ENCODE results near the gene SLC25A43. TPM values are rescaled to one million over a fixed set of nuclear protein-coding genes. Genes with fewer than 3 reads are reported as not detected.

The SLC25A43 gene
- total RNA-seq, 1 experiment from 2014 or later = 4.5 TPM

DNA sequence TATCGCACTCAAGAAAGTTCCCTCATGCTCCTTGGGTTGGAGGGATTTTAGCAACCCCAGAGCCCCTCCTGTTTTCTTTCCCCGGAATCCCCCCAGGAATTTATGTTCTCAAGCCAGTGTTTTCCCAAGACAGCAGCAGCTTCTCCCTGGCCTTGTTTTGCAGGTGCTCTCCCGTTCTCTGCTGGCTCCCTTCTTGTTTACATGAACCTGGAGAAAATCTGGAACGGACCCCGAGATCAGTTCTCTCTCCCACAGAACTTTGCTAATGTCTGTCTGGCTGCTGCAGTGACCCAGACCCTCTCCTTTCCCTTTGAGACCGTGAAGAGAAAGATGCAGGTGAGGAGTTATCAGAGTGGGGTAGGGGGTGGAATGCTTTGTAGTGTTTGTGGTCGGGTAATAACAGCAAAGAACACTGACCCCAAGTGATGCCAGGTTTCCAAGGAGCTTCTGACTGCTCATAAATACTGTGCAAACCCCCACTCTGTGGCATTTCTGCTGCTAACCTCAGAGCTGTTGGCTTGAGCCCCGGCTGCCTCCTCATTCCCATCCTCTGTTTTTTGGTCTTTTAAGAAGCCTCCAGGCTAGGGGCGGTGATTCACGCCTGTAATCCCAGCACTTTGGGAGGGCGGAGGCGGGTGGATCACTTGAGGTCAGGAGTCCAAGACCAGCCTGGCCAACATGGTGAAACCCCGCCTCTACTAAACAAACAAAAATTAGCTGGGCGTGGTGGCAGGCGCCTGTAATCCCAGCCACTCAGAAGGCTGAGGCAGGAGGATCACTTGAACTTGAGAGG, 11.1 kb downstream of the SLC25A43 start:
- Mint-ChIP-seq H3K4me1 (no peaks in the 10 kb centered on the region), H3K9me3 (no peaks in the 10 kb centered on the region), H3K36me3 (no peaks in the 10 kb centered on the region), H3K4me3 (no peak overlapping the region), H3K27me3 (ENCODE audit: low read depth) (no peaks in the 10 kb centered on the region), H3K27ac (no peak overlapping the region)
- no peak for TF ChIP-seq ZNF423 (CRISPR knock-in tag; IDR thresholded peaks at IDR 0.05)
- TF ChIP-seq, protein P1, sequence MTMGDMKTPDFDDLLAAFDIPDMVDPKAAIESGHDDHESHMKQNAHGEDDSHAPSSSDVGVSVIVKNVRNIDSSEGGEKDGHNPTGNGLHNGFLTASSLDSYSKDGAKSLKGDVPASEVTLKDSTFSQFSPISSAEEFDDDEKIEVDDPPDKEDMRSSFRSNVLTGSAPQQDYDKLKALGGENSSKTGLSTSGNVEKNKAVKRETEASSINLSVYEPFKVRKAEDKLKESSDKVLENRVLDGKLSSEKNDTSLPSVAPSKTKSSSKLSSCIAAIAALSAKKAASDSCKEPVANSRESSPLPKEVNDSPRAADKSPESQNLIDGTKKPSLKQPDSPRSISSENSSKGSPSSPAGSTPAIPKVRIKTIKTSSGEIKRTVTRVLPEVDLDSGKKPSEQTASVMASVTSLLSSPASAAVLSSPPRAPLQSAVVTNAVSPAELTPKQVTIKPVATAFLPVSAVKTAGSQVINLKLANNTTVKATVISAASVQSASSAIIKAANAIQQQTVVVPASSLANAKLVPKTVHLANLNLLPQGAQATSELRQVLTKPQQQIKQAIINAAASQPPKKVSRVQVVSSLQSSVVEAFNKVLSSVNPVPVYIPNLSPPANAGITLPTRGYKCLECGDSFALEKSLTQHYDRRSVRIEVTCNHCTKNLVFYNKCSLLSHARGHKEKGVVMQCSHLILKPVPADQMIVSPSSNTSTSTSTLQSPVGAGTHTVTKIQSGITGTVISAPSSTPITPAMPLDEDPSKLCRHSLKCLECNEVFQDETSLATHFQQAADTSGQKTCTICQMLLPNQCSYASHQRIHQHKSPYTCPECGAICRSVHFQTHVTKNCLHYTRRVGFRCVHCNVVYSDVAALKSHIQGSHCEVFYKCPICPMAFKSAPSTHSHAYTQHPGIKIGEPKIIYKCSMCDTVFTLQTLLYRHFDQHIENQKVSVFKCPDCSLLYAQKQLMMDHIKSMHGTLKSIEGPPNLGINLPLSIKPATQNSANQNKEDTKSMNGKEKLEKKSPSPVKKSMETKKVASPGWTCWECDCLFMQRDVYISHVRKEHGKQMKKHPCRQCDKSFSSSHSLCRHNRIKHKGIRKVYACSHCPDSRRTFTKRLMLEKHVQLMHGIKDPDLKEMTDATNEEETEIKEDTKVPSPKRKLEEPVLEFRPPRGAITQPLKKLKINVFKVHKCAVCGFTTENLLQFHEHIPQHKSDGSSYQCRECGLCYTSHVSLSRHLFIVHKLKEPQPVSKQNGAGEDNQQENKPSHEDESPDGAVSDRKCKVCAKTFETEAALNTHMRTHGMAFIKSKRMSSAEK (CRISPR knock-in tag; IDR thresholded peaks at IDR 0.05; ENCODE audit: borderline replicate concordance) = no peak
- TF ChIP-seq ZNF416 (CRISPR knock-in tag; IDR thresholded peaks at IDR 0.05) = no peak
- no peak for TF ChIP-seq ZNF263 (CRISPR knock-in tag; IDR thresholded peaks at IDR 0.05; ENCODE audit: low read depth)
- TF ChIP-seq ETV6 (CRISPR knock-in tag; IDR thresholded peaks at IDR 0.05) = no peak
- TF ChIP-seq ZNF396 (CRISPR knock-in tag; IDR thresholded peaks at IDR 0.05; ENCODE audit: borderline replicate concordance) = no peak
- TF ChIP-seq TEAD4 (CRISPR knock-in tag; IDR thresholded peaks at IDR 0.05) = no peak
- DNase-seq (ENCODE audit: low spot score) (no peak), ATAC-seq (no peak)
- POLR2A ChIA-PET = no interaction called here
- CTCF ChIA-PET = no interaction called here

DNA sequence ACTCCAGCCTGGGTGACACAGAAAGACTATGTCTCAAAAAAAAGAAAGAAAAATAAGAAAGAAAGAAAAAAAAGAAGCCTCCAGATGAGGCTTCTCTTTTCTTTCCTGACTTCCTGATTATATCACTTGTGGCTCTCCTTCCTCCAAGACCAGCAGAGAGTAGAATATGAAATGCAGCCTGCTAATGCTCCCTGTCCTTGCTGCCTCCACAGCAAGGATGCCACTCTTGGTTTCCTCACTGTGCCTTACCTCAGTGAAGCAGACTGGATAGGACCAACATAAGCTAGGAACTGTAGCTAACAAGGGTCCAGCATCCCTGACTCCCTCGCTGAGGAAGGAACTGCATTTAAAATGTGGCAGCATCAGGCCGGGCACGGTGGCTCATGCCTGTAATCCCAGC, 11.7 kb downstream of the SLC25A43 start:
- no peak for TF ChIP-seq CREB1 (CRISPR knock-in tag; IDR thresholded peaks at IDR 0.05)
- TF ChIP-seq RELA (CRISPR knock-in tag; IDR thresholded peaks at IDR 0.05; ENCODE audit: borderline replicate concordance) = no peak
- TF ChIP-seq, protein P2, sequence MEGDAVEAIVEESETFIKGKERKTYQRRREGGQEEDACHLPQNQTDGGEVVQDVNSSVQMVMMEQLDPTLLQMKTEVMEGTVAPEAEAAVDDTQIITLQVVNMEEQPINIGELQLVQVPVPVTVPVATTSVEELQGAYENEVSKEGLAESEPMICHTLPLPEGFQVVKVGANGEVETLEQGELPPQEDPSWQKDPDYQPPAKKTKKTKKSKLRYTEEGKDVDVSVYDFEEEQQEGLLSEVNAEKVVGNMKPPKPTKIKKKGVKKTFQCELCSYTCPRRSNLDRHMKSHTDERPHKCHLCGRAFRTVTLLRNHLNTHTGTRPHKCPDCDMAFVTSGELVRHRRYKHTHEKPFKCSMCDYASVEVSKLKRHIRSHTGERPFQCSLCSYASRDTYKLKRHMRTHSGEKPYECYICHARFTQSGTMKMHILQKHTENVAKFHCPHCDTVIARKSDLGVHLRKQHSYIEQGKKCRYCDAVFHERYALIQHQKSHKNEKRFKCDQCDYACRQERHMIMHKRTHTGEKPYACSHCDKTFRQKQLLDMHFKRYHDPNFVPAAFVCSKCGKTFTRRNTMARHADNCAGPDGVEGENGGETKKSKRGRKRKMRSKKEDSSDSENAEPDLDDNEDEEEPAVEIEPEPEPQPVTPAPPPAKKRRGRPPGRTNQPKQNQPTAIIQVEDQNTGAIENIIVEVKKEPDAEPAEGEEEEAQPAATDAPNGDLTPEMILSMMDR (IDR thresholded peaks at IDR 0.05) = no peak
- no peak for TF ChIP-seq ZBTB21 (CRISPR knock-in tag; IDR thresholded peaks at IDR 0.05; ENCODE audit: borderline replicate concordance)
- H3K27ac Mint-ChIP-seq = no peak overlapping the region

DNA sequence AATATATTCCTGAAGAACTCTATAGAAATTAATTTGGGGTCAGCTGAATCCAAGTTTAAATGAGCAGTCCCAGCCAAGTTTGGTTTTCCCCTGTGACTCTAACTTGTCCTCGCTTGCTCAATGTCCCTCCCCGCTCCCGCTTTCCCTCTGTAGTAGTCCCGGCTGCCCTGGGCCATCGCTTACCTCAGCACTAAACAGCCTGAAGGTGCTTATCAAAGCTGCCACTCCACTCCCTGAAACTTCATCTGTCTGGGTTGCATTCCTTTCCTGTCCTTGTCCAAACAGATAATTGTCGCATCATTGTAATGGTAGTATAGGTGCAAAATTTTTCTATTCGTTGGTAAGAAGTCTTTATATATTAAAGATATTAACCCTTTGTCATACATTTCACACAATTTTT, 12.8 kb downstream of the SLC25A43 start:
- Mint-ChIP-seq H3K27ac (peak overlapping the region; percentile 84; the same call in 1 of the 2 replicates), H3K36me3 (no peaks in the 10 kb centered on the region), H3K27me3 (ENCODE audit: low read depth) (no peaks in the 10 kb centered on the region), H3K4me1 (no peaks in the 10 kb centered on the region), H3K9me3 (no peaks in the 10 kb centered on the region), H3K4me3 (no peak overlapping the region)
- no peak for ATAC-seq
- DNase-seq (ENCODE audit: low spot score) = no peak
- ChIA-PET CTCF (no interaction called here), POLR2A (no interaction called here)
- TF ChIP-seq CBFB (CRISPR knock-in tag; IDR thresholded peaks at IDR 0.05; ENCODE audit: low read depth) (no peak), ATF1 (CRISPR knock-in tag; IDR thresholded peaks at IDR 0.05) (no peak), MXD4 (CRISPR knock-in tag; IDR thresholded peaks at IDR 0.05; ENCODE audit: borderline replicate concordance) (no peak), EMX1 (CRISPR knock-in tag; IDR thresholded peaks at IDR 0.05) (no peak)
- TF ChIP-seq, protein P3, sequence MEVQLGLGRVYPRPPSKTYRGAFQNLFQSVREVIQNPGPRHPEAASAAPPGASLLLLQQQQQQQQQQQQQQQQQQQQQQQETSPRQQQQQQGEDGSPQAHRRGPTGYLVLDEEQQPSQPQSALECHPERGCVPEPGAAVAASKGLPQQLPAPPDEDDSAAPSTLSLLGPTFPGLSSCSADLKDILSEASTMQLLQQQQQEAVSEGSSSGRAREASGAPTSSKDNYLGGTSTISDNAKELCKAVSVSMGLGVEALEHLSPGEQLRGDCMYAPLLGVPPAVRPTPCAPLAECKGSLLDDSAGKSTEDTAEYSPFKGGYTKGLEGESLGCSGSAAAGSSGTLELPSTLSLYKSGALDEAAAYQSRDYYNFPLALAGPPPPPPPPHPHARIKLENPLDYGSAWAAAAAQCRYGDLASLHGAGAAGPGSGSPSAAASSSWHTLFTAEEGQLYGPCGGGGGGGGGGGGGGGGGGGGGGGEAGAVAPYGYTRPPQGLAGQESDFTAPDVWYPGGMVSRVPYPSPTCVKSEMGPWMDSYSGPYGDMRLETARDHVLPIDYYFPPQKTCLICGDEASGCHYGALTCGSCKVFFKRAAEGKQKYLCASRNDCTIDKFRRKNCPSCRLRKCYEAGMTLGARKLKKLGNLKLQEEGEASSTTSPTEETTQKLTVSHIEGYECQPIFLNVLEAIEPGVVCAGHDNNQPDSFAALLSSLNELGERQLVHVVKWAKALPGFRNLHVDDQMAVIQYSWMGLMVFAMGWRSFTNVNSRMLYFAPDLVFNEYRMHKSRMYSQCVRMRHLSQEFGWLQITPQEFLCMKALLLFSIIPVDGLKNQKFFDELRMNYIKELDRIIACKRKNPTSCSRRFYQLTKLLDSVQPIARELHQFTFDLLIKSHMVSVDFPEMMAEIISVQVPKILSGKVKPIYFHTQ (CRISPR knock-in tag; IDR thresholded peaks at IDR 0.05) = no peak
- TF ChIP-seq, protein P2 (IDR thresholded peaks at IDR 0.05) = no peak
- TF ChIP-seq, protein P4, sequence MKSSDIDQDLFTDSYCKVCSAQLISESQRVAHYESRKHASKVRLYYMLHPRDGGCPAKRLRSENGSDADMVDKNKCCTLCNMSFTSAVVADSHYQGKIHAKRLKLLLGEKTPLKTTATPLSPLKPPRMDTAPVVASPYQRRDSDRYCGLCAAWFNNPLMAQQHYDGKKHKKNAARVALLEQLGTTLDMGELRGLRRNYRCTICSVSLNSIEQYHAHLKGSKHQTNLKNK (CRISPR knock-in tag; IDR thresholded peaks at IDR 0.05) = no peak

More for the DNA sequence above, 11.7 kb downstream of the SLC25A43 start:
- Mint-ChIP-seq H3K4me1 (no peaks in the 10 kb centered on the region), H3K27me3 (ENCODE audit: low read depth) (no peaks in the 10 kb centered on the region), H3K36me3 (no peaks in the 10 kb centered on the region), H3K9me3 (no peaks in the 10 kb centered on the region), H3K4me3 (no peak overlapping the region)
- DNase-seq (ENCODE audit: low spot score) (no peak), ATAC-seq (no peak)
- CTCF ChIA-PET = no interaction called here
- POLR2A ChIA-PET = no interaction called here

All from WTC11 (cell line).